Measurements from ENCODE around the gene CAST. TPM values are rescaled to one million over a fixed set of nuclear protein-coding genes. Genes with fewer than 3 reads are reported as not detected.

Gene CAST
- total and polyA plus RNA-seq, 2 donors (not counting 3 experiments of a cell fraction or from before 2014, with no cell fraction given), result 33.7 to 194 TPM

DNA sequence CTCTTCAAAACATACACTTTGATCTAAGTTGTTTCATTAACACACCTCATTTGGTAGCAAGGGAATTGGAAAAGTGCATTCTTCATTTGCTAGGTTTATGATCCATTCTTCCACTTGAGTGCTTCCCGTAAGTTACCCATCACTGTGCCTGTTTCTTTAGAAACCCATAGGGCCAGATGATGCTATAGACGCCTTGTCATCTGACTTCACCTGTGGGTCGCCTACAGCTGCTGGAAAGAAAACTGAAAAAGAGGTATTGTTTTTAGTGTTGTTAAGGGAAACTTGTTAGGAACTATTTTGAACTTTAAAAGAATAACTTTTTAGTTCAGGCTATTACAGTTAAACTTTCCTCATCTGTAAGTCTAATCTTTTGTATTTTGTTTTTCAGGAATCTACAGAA lies 78.9 kb downstream of the CAST start:
- no peak overlapping the region for H3K4me2 ChIP-seq (ENCODE audit: insufficient read depth, low read length)
- CTCF ChIA-PET, result interaction anchor here (1.1 to 2.8 kb wide), 2 partner anchors 11 to 126 kb away, joined by 4 to 26 read pairs; no protein-coding TSS in a partner anchor
- H3K9me1 ChIP-seq (replicated peaks; ENCODE audit: control insufficient read depth, extremely low read depth, insufficient read depth, low read length), result no peaks in the 10 kb centered on the region
- H3K4me1 ChIP-seq (ENCODE audit: control insufficient read depth, extremely low read depth, insufficient read depth, low read length), result peaks cover 24% of the 10 kb centered on the region
- intact Hi-C loops (cut with micrococcal nuclease), result no loop called here
- H3K27ac ChIP-seq (ENCODE audit: insufficient read depth, low read depth, low read length), result no peak overlapping the region
- no peaks in the 10 kb centered on the region for H3K27me3 ChIP-seq (ENCODE audit: control insufficient read depth in 2 of 2, insufficient read depth in 2 of 2, low read length in 2 of 2)
- DNase-seq (ENCODE audit: low read depth, low spot score) (no peak), FAIRE-seq (no peak)
- no peak overlapping the region for H3K4me3 ChIP-seq (replicated peaks in 1 of 3; ENCODE audit: insufficient read depth in 1 of 3, low read depth in 1 of 3, low read length in 3 of 3)
- H2AFZ ChIP-seq (ENCODE audit: low read depth, low read length), result no peak overlapping the region
- no TSS peak for BruUV-seq (replicated peaks)
- no peaks in the 10 kb centered on the region for H3K79me2 ChIP-seq (ENCODE audit: control insufficient read depth, insufficient read depth, low read length)
- H3K9ac ChIP-seq (replicated peaks; ENCODE audit: extremely low read depth, insufficient read depth, low read length), result no peak overlapping the region
- TF ChIP-seq MYC (IDR thresholded peaks at IDR 0.05; ENCODE audit: low read depth, low read length) (no peak), EZH2 (IDR thresholded peaks at IDR 0.05; ENCODE audit: borderline replicate concordance, low read depth, low read length, severe bottlenecking) (no peak), FOS (IDR thresholded peaks at IDR 0.05; ENCODE audit: borderline replicate concordance, insufficient read depth, low read length) (no peak), POLR2A (IDR thresholded peaks at IDR 0.05; ENCODE audit: low read depth, low read length) (no peak), JUN (IDR thresholded peaks at IDR 0.05; ENCODE audit: borderline replicate concordance, insufficient read depth, insufficient read length, low read depth) (no peak), GATA2 (IDR thresholded peaks at IDR 0.05; ENCODE audit: insufficient read depth, insufficient read length, low read depth, low read length) (no peak), POLR2AphosphoS5 (IDR thresholded peaks at IDR 0.05; ENCODE audit: insufficient read depth, low read depth, low read length) (no peak)
- TF ChIP-seq, protein P1, sequence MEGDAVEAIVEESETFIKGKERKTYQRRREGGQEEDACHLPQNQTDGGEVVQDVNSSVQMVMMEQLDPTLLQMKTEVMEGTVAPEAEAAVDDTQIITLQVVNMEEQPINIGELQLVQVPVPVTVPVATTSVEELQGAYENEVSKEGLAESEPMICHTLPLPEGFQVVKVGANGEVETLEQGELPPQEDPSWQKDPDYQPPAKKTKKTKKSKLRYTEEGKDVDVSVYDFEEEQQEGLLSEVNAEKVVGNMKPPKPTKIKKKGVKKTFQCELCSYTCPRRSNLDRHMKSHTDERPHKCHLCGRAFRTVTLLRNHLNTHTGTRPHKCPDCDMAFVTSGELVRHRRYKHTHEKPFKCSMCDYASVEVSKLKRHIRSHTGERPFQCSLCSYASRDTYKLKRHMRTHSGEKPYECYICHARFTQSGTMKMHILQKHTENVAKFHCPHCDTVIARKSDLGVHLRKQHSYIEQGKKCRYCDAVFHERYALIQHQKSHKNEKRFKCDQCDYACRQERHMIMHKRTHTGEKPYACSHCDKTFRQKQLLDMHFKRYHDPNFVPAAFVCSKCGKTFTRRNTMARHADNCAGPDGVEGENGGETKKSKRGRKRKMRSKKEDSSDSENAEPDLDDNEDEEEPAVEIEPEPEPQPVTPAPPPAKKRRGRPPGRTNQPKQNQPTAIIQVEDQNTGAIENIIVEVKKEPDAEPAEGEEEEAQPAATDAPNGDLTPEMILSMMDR (IDR thresholded peaks at IDR 0.05; ENCODE audit: extremely low read depth in 1 of 2, insufficient read depth in 1 of 2, low read depth in 1 of 2, low read length in 2 of 2), result no peak
- TF ChIP-seq, protein P2, sequence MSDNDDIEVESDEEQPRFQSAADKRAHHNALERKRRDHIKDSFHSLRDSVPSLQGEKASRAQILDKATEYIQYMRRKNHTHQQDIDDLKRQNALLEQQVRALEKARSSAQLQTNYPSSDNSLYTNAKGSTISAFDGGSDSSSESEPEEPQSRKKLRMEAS (IDR thresholded peaks at IDR 0.05; ENCODE audit: insufficient read depth, insufficient read length), result no peak
- POLR2A ChIA-PET, result no interaction called here
- dilution Hi-C loops (cut with MboI; ENCODE audit: extremely low pct_ligation_motif_present, low sequenced_read_pairs), result no loop called here
- peaks cover 8 to 20% of the 10 kb centered on the region in 2 experiments for H3K36me3 ChIP-seq (ENCODE audit: control insufficient read depth in 2 of 2, extremely low read depth in 1 of 2, insufficient read depth in 2 of 2, low read length in 2 of 2)
- H3K9me3 ChIP-seq (replicated peaks; ENCODE audit: control insufficient read depth, insufficient read depth, low read length), result no peaks in the 10 kb centered on the region
- no peaks in the 10 kb centered on the region for H4K20me1 ChIP-seq (replicated peaks; ENCODE audit: control insufficient read depth, extremely low read depth, insufficient read depth, low read length)

All from endothelial cell of umbilical vein (primary cell).